ENCODE measurements around the gene ARMH1.
A peak's percentile ranks its signal among the peaks of the same experiment; 100 is the strongest.
"Not testable (repeated sequence)": the region's sequence is repeated elsewhere in the genome, so short reads cannot be mapped to it uniquely, and the experiment has no call there.

ARMH1 gene

GRCh38 chr1:44694863-44695478 lies 20.5 kb downstream of the ARMH1 start:
- no peak for DNase-seq (ENCODE audit: low read depth in 2 of 2)

- DNase-seq (ENCODE audit: low read depth in 2 of 2): no peak
These were observed 21.2 kb downstream of the ARMH1 start for GRCh38 chr1:44695671-44696070.

GRCh38 chr1:44696101-44696500 lies 21.6 kb downstream of the ARMH1 start:
- DNase-seq (ENCODE audit: low read depth in 2 of 2): no peak

- DNase-seq (ENCODE audit: low read depth in 2 of 2): no peak
These were observed 22.4 kb downstream of the ARMH1 start for GRCh38 chr1:44696789-44697345.

GRCh38 chr1:44698138-44698537 lies 23.6 kb downstream of the ARMH1 start:
- no peak for DNase-seq (ENCODE audit: low read depth in 2 of 2)

- DNase-seq (ENCODE audit: low read depth in 2 of 2): not testable (repeated sequence)
These were observed 24.9 kb downstream of the ARMH1 start for GRCh38 chr1:44699375-44699774.

GRCh38 chr1:44700573-44700972 lies 26.1 kb downstream of the ARMH1 start:
- no peak for DNase-seq (ENCODE audit: low read depth in 2 of 2)

GRCh38 chr1:44701141-44701573 lies 26.6 kb downstream of the ARMH1 start:
- no peak for DNase-seq (ENCODE audit: low read depth in 2 of 2)

GRCh38 chr1:44705470-44705869 lies 31.0 kb downstream of the ARMH1 start:
- no peak for DNase-seq (ENCODE audit: low read depth in 2 of 2)

- DNase-seq (ENCODE audit: low read depth in 2 of 2): no peak
These were observed 31.4 kb downstream of the ARMH1 start for GRCh38 chr1:44705938-44706337.

- DNase-seq (ENCODE audit: low read depth in 2 of 2): no peak
These were observed 32.8 kb downstream of the ARMH1 start for GRCh38 chr1:44707112-44707881.

- no peak for DNase-seq (ENCODE audit: low read depth in 2 of 2)
These were observed 33.7 kb downstream of the ARMH1 start for GRCh38 chr1:44707959-44708831.

- DNase-seq (ENCODE audit: low read depth in 2 of 2): no peak
These were observed 38.8 kb downstream of the ARMH1 start for GRCh38 chr1:44713321-44713781.

GRCh38 chr1:44714532-44714931 lies 40.0 kb downstream of the ARMH1 start:
- no peak for DNase-seq (ENCODE audit: low read depth in 2 of 2)

- DNase-seq (ENCODE audit: low read depth in 2 of 2): peak in 1 of 2 donors; percentile 37
These were observed 40.5 kb downstream of the ARMH1 start for GRCh38 chr1:44714944-44715571.

GRCh38 chr1:44717156-44717555 lies 42.6 kb downstream of the ARMH1 start:
- DNase-seq (ENCODE audit: low read depth in 2 of 2): no peak

GRCh38 chr1:44717653-44718052 lies 43.1 kb downstream of the ARMH1 start:
- no peak for DNase-seq (ENCODE audit: low read depth in 2 of 2)

- no peak for DNase-seq (ENCODE audit: low read depth in 2 of 2)
These were observed 43.6 kb downstream of the ARMH1 start for GRCh38 chr1:44718091-44718490.

- no peak for DNase-seq (ENCODE audit: low read depth in 2 of 2)
These were observed 44.8 kb downstream of the ARMH1 start for GRCh38 chr1:44719318-44719717.

GRCh38 chr1:44720281-44720680 lies 45.8 kb downstream of the ARMH1 start:
- DNase-seq (ENCODE audit: low read depth in 2 of 2): no peak
